ENCODE measurements around the gene RELT.
A peak's percentile ranks its signal among the peaks of the same experiment; 100 is the strongest.

RELT gene

DNA sequence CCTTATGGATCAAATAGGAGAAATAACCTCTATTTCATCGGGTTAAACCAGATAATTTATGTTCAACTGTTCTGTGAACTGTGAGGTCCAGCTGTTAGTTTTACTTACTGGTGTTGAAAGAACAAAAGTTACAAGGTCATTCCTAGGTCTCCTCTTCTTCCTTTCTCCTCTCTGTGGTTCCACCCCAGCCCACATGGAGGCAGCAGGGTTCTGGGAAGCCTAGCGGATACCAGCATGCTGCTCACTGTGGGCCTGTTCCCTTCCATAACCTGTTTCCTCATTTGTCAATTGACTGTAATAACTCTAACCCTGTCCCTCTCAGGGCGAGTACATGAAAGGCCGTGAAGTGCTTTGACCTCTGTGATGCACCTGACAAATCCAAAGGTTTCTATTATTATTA, 27.8 kb downstream of the RELT start:
- peaks cover 75% of the 10 kb centered on the region for H3K4me1 Mint-ChIP-seq (ENCODE audit: low read depth)
- H3K27ac Mint-ChIP-seq: peak overlapping the region; percentile 35
- intact Hi-C loops (cut with micrococcal nuclease): loop anchor here (1.0 kb wide), 1 partner anchor 257 kb away; no protein-coding TSS in a partner anchor
- H3K9me3 Mint-ChIP-seq: no peaks in the 10 kb centered on the region
- peaks cover 85% of the 10 kb centered on the region for H3K36me3 Mint-ChIP-seq (ENCODE audit: low read depth)
- H3K4me3 Mint-ChIP-seq: no peak overlapping the region
- no peaks in the 10 kb centered on the region for H3K27me3 Mint-ChIP-seq

- H3K27ac Mint-ChIP-seq: no peak overlapping the region
- H3K9me3 Mint-ChIP-seq: no peaks in the 10 kb centered on the region
- intact Hi-C loops (cut with micrococcal nuclease): loop anchor here (1.0 kb wide), 1 partner anchor 257 kb away; no protein-coding TSS in a partner anchor
- H3K27me3 Mint-ChIP-seq: no peaks in the 10 kb centered on the region
- H3K4me1 Mint-ChIP-seq (ENCODE audit: low read depth): peaks cover 75% of the 10 kb centered on the region
- H3K36me3 Mint-ChIP-seq (ENCODE audit: low read depth): peaks cover 85% of the 10 kb centered on the region
- no peak overlapping the region for H3K4me3 Mint-ChIP-seq
Measured at GRCh38 chr11:73404506-73405145, 28.4 kb downstream of the RELT start.

GRCh38 chr11:73405146-73405510, 28.9 kb downstream of the RELT start:
- Mint-ChIP-seq H3K9me3 (no peaks in the 10 kb centered on the region), H3K27me3 (no peaks in the 10 kb centered on the region), H3K4me3 (no peak overlapping the region), H3K4me1 (ENCODE audit: low read depth) (peaks cover 79% of the 10 kb centered on the region), H3K27ac (no peak overlapping the region), H3K36me3 (ENCODE audit: low read depth) (peaks cover 85% of the 10 kb centered on the region)
- intact Hi-C loops (cut with micrococcal nuclease): no loop called here

GRCh38 chr11:73406131-73406530, 29.9 kb downstream of the RELT start:
- H3K27ac Mint-ChIP-seq: peak overlapping the region; percentile 67
- intact Hi-C loops (cut with micrococcal nuclease): no loop called here
- H3K4me1 Mint-ChIP-seq (ENCODE audit: low read depth): peaks cover 84% of the 10 kb centered on the region
- H3K27me3 Mint-ChIP-seq: no peaks in the 10 kb centered on the region
- peaks cover 85% of the 10 kb centered on the region for H3K36me3 Mint-ChIP-seq (ENCODE audit: low read depth)
- H3K4me3 Mint-ChIP-seq: no peak overlapping the region
- H3K9me3 Mint-ChIP-seq: no peaks in the 10 kb centered on the region

GRCh38 chr11:73406619-73407018, 30.4 kb downstream of the RELT start:
- Mint-ChIP-seq H3K4me1 (ENCODE audit: low read depth) (peaks cover 83% of the 10 kb centered on the region), H3K36me3 (ENCODE audit: low read depth) (peaks cover 85% of the 10 kb centered on the region), H3K4me3 (no peak overlapping the region), H3K9me3 (no peaks in the 10 kb centered on the region), H3K27me3 (no peaks in the 10 kb centered on the region), H3K27ac (peak overlapping the region; percentile 67)
- intact Hi-C loops (cut with micrococcal nuclease): no loop called here

- no peak overlapping the region for H3K4me3 Mint-ChIP-seq
- peaks cover 86% of the 10 kb centered on the region for H3K36me3 Mint-ChIP-seq (ENCODE audit: low read depth)
- H3K27ac Mint-ChIP-seq: peak overlapping the region; percentile 4
- H3K9me3 Mint-ChIP-seq: no peaks in the 10 kb centered on the region
- peaks cover 89% of the 10 kb centered on the region for H3K4me1 Mint-ChIP-seq (ENCODE audit: low read depth)
- H3K27me3 Mint-ChIP-seq: no peaks in the 10 kb centered on the region
- intact Hi-C loops (cut with micrococcal nuclease): no loop called here
Measured at GRCh38 chr11:73409431-73409830, 33.2 kb downstream of the RELT start.

DNA sequence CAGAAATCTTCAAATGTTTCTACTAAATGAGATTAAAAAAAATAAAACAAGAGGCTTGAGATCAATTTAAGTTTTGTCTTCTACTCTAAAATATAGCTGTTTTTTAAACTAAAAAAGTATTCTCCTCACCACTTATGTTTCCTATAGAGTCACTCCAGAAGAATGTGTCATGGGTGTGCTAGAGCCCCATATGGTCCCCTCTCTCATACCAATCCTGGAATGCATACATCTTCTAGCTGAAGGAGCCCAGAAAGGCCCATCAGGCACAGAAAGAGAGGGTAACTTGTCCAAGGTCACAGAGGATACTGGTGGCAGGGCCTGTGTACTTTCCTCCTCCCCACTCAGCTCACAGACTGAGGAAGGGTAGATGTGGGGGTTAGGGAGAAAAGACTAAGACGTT, 34.4 kb downstream of the RELT start:
- Mint-ChIP-seq H3K27ac (no peak overlapping the region), H3K36me3 (ENCODE audit: low read depth) (peaks cover 81% of the 10 kb centered on the region), H3K27me3 (no peaks in the 10 kb centered on the region), H3K4me3 (no peak overlapping the region), H3K4me1 (ENCODE audit: low read depth) (peaks cover 89% of the 10 kb centered on the region), H3K9me3 (no peaks in the 10 kb centered on the region)
- intact Hi-C loops (cut with micrococcal nuclease): no loop called here

- Mint-ChIP-seq H3K9me3 (no peaks in the 10 kb centered on the region), H3K27ac (no peak overlapping the region), H3K4me1 (ENCODE audit: low read depth) (peaks cover 85% of the 10 kb centered on the region), H3K4me3 (no peak overlapping the region), H3K36me3 (ENCODE audit: low read depth) (peaks cover 81% of the 10 kb centered on the region), H3K27me3 (no peaks in the 10 kb centered on the region)
- intact Hi-C loops (cut with micrococcal nuclease): no loop called here
Measured at GRCh38 chr11:73411031-73411430, 34.8 kb downstream of the RELT start.

GRCh38 chr11:73412308-73412707, 36.1 kb downstream of the RELT start:
- intact Hi-C loops (cut with micrococcal nuclease): no loop called here
- H3K4me3 Mint-ChIP-seq: no peak overlapping the region

DNA sequence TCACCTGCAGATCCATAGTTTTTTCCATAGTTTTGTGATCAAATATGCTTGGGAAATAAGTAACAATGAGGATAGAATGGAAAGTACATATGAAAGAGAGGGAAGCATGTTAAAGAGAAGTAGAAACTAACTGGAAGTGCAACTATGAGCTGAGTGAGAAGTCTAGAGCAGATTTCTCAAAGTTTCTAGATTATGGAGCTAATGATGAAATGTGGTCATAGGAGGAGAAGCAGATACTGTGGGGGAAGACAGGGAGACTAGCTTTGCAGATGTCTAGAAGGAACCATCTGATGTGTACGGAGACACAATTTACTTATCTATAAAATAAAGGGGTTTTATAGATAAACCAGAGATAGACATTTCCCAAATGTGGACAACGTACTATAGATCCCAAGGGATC, 37.1 kb downstream of the RELT start:
- intact Hi-C loops (cut with micrococcal nuclease): no loop called here
- Mint-ChIP-seq H3K4me3 (no peak overlapping the region), H3K27ac (no peak overlapping the region), H3K4me1 (ENCODE audit: low read depth) (peaks cover 75% of the 10 kb centered on the region), H3K9me3 (peaks cover 5% of the 10 kb centered on the region), H3K27me3 (no peaks in the 10 kb centered on the region), H3K36me3 (ENCODE audit: low read depth) (peaks cover 79% of the 10 kb centered on the region)

More at GRCh38 chr11:73412308-73412707, 36.1 kb downstream of the RELT start:
- no peaks in the 10 kb centered on the region for H3K9me3 Mint-ChIP-seq
- H3K36me3 Mint-ChIP-seq (ENCODE audit: low read depth): peaks cover 80% of the 10 kb centered on the region
- no peaks in the 10 kb centered on the region for H3K27me3 Mint-ChIP-seq
- peaks cover 84% of the 10 kb centered on the region for H3K4me1 Mint-ChIP-seq (ENCODE audit: low read depth)
- peak overlapping the region; percentile 5 for H3K27ac Mint-ChIP-seq

DNA sequence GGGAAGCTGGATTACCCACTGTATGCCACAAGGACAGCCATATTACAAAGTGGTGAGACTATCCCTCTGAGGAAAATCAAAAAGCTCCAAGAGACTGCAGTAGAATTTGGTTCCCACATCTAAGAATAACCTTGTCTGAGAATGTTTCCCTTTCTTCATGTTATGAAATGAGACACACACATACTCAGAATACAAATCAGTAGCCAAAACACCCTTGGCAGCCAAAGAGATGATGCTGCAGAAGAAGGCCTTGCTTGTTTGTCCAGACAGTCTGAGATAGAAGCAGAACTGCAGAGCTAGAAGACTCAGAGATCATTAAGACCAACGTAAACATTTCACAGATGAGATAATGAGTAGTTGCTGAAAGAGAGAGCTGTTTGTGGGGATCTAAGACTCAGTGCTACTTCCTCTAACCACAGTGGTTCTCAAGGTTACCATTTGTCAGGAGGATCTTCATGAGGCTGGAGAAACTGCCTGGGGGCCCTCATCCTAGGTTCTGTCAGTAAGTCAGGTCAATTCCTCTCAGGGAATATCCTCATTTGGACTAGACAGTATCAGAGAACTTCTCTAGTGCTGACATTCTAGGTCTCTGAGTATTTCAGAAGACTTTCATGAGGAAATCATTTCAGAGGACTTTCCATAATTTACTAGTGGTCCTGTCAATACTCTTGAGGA, 38.9 kb downstream of the RELT start:
- Mint-ChIP-seq H3K27me3 (no peaks in the 10 kb centered on the region), H3K27ac (no peak overlapping the region), H3K9me3 (peaks cover 7% of the 10 kb centered on the region), H3K4me1 (ENCODE audit: low read depth) (peaks cover 56% of the 10 kb centered on the region), H3K4me3 (no peak overlapping the region), H3K36me3 (ENCODE audit: low read depth) (peaks cover 79% of the 10 kb centered on the region)
- intact Hi-C loops (cut with micrococcal nuclease): no loop called here

DNA sequence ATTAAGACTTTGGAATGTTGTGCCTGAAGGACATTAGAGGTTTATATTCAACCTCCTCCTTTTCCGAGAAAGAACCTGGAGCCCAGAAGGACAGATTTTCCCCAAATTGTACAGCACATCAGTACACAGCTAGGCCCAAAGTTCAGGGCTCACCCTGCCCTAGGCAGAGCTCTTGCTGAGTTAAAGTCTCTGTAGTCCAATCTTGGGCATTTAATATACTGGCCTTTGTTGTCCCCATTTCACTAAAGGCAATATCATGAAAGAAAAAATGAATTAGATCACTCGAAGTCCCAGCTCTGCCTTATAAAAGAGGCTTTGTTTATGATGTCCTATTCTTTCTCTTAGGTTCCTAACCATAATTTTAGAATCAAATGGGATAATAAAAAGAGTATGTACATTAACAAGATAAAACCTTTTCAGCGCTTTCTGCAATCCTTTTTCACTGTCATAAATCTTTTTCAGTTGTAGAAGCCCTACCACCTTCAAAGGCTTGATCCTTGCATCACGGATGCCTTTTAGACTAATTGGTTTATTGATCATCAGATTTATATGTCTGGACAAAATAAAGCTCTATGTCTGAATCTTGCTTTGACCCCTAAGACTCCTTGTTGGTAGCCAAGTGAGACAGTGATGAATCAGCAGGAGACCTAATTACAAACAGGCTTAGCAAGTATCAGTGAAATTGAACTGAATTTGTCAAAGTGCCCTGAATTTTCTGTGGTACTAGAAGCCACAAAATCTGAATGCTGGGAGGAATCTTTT, 39.8 kb downstream of the RELT start:
- H3K36me3 Mint-ChIP-seq (ENCODE audit: low read depth): peaks cover 79% of the 10 kb centered on the region
- no peak overlapping the region for H3K4me3 Mint-ChIP-seq
- H3K27me3 Mint-ChIP-seq: no peaks in the 10 kb centered on the region
- peaks cover 61% of the 10 kb centered on the region for H3K4me1 Mint-ChIP-seq (ENCODE audit: low read depth)
- peaks cover 7% of the 10 kb centered on the region for H3K9me3 Mint-ChIP-seq
- intact Hi-C loops (cut with micrococcal nuclease): no loop called here
- no peak overlapping the region for H3K27ac Mint-ChIP-seq

DNA sequence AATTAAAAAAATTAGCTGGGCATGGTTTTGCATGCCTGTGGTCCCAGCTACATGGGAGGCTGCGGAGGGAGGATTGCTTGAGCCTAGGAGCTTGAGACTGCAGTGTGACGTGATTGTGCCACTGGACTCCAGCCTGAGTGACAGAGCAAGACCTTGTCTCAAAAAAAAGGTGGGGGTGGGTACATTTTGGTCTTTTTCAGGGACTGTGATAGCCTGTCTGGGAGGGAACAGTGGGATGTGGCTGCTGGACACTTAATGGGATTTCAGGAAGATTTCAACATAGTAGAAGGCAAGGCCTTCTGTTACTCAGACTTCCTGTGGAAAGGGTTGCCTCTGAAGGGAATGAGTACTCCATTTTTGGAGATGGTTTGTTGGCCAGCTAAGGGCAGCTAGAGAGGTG, 40.6 kb downstream of the RELT start:
- Mint-ChIP-seq H3K4me1 (ENCODE audit: low read depth) (peaks cover 58% of the 10 kb centered on the region), H3K27me3 (no peaks in the 10 kb centered on the region), H3K4me3 (no peak overlapping the region), H3K36me3 (ENCODE audit: low read depth) (peaks cover 78% of the 10 kb centered on the region), H3K27ac (no peak overlapping the region), H3K9me3 (peaks cover 7% of the 10 kb centered on the region)
- intact Hi-C loops (cut with micrococcal nuclease): no loop called here

- Mint-ChIP-seq H3K27me3 (no peaks in the 10 kb centered on the region), H3K27ac (no peak overlapping the region), H3K36me3 (ENCODE audit: low read depth) (peaks cover 65% of the 10 kb centered on the region), H3K9me3 (peaks cover 7% of the 10 kb centered on the region), H3K4me3 (no peak overlapping the region), H3K4me1 (ENCODE audit: low read depth) (peaks cover 47% of the 10 kb centered on the region)
- intact Hi-C loops (cut with micrococcal nuclease): loop anchor here (10.0 kb wide), 1 partner anchor 75 kb away; no protein-coding TSS in a partner anchor
Measured at GRCh38 chr11:73420136-73420535, 43.9 kb downstream of the RELT start.
